Muscle of arm (tissue), 12 donors: ENCODE results near the gene ARPC2. TPM values are rescaled to one million over a fixed set of nuclear protein-coding genes. Genes with fewer than 3 reads are reported as not detected.

Experiments
- DNase-seq: peaks from one replicate; pipeline ENCODE4 v3.0.0-alpha.2; 2013
- polyA plus RNA-seq, 12 donors: library from polyadenylated mRNA; unstranded; fragments of 120-200 nt; gene quantifications; one replicate each; pipeline ENCODE4 v1.2.1, GENCODE V29; 2013; ENCODE audit not compliant: insufficient read length in 12 of 12

Gene ARPC2
- polyA plus RNA-seq, 12 donors = 192 to 390 (median 260) TPM; not detected in 1

DNA sequence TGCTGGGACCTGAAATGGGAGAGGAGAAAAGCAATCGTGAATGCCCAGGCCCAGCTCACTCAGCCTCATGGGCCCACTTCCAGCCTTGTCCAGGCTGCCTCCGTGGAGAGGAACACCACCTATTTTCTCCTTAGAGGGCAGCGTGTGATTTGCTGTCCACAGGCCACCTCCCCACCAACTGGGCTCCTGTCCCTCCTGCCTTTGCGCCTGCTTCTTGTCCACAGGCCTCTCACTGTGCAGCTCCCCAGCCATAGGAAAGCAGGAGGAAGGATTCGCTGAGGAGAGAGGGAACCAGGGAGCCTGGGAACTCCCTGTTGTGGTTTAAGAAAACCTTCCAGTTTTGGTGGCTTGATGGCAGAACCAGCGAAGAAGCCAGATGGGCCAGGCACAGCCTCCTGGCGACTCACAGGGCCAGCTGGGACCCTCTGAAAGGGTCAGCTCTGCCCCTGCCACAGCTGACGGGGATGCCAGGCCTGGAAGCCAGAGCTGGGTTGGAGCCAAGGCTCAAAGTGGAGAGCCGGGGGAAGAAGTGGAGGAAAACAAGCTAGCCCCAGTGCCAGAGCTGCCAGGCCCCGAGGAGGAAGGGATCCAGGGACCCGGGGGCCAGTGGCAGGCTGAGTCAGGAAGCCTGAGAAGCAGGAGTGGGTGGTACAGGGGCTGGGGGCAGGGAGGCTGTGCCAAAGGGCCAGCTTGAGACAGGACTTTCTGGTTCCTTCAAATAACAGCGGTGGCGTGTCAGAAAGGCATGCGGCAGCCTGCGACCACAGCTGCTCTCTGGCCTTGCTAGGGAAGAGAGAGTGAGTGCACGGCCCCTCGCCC is 65.4 kb downstream of the ARPC2 start:
- no peak for DNase-seq

DNA sequence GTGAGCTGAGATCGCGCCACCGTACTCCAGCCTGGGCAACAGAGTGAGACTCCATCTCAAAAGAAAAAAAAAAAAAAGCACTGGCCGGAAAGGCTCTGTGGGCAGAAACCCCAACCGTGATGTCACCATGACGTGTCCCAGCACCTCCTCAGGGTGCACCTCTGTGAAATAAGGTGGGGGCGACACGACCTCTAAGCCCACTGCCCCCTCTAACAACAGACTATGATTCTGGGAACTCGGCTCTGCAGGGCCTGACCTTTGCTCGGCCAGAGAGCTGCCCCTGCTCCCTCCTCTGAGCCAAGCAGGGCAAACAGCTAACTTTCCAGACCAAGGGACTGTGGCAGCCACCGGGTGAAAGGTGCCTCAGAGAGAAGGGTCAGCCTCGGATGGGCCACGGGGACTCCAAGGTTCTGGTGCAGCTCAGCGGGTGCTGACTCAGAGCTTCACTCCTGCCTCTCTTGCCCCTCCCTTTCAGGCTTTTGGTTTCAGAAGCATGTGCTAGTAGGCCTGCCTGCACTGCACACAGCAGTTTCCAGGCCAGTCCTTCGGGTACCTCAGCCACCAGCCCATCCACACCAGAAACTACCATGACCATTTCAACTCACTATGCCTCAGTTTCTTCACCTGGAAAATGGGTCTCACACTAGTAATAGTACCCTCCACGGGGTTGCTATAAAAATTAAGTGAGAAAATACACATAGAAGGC is 67.3 kb downstream of the ARPC2 start:
- DNase-seq = no peak

DNA sequence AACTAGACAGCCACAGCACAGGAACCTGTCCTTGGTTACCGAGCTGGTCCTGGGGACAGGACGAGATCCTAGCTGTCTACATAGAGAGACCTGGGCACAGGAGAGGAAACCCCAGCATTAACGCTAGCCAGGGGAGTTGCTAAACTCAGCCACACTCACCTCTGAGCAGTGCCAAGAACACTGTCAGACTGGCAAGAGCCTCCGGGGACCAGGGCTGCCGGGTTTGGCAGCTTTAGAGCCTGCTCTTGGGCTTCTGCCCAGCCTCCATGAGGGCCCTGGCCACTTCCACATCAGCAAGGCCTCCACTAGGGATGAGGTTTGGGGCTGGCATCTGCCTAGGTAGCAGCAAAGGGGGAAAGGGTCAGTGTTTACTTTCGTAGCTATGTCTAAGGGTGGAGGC is 68.6 kb downstream of the ARPC2 start:
- no peak for DNase-seq

DNA sequence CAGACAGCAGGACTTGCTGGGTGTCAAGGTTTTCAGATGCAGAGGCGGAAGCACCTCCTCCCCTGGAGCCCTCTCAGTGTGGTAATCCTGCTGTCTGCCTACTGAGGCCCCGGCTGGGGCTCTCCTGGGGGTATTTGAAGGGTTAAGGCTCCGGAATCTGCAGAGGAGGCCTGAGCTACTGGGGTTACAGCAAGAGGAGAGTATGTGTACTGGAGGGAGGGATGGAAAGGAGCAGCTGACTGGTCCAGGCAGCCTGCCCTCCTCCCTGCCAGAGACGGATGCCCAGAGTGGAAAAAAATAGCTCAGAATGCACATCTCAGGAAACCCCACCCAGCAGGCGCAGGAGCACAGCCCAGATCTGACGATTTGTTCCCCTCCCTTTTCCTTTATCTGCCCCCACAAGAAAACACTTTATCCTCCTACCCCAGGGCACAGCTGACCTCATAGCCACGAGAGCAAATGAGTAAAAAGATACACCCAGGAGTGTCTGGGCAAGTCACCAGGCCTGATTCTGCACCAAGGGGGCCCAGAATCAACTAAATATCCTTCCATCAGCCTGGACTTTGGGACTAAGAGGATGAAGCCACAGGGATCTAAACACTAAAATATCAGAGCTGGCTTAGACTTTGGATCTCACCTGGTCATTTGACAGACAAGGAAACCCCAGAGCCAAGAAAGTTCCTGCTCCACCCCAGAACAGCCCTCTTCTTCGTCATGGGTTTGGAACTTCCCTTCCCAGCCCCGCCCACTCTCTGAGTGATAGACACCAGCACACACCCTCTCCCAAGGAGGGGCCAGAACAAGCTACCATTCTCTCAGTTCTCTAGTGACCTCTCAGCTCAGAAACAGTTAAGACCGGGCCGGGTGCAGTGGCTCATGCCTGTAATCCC is 69.8 kb downstream of the ARPC2 start:
- DNase-seq = peak; percentile 94

DNA sequence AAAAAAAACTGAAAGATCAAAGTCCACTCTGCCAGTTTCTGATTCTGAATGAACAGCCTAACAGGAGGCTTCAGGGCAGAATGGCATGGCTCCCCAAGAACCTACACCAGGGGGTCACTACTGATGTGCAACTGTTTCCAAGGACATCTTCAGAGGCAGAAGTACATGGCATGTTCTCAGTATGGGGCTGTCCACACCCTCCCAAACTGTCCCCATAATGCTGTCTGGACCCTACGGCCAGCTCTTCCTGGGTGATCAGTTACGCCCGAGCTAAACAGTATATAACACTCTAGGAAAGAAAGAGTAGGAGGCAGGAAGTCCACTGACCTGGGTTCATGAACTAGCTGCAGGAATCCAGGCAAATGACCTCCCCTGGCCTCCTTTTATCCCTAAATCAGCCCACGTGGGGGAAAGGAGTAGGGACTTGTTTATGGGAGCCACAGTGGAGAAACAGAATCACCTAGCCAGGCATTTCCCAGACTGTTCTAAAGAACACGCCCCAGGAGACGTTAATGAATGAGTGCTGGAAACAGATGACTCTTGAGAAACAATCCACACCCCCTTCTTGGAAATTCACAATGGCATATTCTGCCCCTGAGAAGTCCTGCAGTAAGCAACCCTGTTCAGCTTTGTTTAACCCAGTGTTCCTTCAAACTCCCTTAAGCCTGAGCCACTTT is 72.8 kb downstream of the ARPC2 start:
- DNase-seq = no peak

DNA sequence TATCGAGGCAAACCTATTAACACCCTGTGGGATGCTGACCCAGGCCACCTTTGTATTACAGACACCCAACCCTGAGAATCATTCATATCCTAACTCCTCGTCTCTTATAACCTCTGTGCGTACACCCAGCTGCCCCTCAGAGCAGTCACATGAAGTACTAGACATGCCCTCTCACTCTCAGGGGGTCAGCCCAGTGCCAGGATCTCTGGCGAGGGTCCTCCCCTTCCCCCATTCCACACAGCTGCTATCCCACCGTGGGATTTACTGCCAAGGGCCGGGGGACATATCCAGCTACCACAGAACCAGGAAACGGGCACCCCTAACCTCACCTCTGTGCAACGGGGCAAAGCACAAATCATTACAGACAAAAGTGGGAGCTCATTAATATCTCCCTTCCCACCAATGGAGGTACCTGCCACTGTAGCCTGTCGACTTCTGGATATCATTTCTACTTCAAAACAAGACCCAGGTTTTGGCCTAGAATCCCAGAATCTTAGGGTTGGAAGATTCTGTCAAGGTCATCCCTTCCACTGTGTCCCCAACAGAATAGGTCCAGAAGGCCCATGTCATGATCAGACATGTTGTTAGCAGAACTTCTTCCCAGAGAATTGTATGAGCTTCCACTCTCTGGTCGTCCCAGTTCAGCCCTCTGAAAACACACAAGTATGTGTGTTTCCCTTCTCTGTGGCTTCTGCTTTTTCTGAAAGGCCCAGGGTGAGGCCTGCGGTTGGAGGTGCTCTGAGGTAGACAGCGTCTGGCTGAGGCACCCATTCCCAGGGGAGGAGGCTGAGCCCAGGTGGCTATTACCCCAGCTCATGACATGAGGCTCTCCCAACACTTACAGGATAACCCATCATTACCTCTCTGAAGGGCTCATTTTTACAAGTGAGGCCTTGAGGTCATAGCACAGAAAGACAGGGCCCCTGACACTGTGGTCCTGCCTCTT is 73.6 kb downstream of the ARPC2 start:
- no peak for DNase-seq

DNA sequence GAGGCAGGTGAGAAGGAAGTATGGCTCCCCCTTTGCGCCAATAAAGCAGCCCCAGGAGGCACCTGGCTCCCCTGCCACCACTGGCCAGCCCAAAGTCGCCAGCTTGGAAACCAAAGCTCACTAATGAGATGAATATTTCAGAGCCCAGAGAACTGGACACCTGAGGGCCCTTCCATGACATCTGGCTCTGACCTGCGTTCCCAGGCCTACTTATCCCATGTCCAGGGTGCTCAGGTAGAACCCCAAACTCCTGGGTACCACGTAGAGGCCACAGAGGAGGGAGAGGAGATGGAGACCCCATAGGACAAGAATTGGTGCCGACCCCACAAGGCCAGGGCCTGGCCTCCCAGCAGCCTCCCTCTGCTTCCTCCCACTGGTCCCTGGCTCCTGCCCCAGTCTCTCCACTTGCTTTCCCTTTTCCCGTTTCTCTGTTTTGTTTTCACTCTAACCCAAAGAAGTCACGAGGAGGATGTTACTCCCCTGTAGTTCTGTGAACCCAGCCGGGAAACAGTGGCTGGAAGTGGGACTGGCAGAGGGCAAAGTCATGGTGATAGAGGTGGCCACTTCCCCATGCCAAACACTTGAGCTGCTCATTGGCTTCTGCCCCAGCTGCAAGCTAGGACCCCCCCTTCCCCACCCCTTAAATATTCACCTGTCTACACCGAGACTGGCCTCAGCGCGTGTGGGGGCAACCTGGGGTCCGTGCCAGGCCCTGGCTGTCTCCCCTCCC is 74.5 kb downstream of the ARPC2 start:
- DNase-seq = no peak

DNA sequence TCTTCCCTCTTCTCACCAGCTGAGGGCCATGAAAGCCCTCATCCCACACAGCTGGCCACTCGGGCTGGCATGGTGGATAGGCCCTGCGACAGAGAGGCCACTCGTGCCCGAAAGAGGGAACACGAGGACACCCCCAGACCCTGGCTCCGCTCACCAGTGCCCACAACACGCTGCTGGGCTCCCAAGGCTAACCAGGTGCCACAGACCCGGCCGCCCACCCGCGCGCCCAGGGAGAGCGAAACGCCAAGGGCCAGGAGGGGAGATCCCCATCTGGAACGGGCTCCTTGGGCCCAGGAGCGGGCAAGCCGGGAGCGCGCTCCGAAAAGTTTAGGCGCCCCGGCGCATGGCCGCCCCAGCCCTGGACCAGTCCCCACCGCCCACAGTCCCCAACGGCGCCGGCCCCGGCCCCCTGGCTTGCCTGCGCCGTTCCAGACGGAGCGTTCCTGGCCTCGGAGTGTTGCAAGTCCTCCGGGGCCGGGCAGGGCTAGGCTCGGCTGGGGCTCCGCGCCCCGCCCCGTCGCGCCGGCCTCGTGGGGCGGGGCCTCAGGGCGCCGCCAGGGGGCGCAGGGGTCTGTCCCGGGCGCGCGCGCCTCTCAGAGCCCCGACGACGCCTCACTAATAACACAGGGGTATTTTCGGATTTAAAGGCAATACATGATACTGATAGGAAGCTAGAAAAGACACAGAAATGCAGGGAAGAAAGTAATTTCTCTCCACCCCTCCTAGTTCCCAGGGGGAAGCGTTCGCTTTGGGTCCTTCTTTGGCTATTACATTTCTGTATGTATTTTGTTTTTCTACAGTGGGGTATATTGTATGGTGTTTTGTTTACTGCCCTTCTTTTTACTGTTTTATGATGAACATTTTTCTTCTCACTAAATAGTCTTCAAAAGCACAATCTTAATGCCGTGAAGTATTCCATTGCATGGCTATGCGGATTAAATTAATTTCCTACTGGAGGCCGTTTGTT is 75.3 kb downstream of the ARPC2 start, which contains the start of gene TMBIM1:
Gene TMBIM1, minus strand, starts transcription at position 456 of the 967 bp plus-strand sequence. CDS start 10,362 bp downstream, outside the sequence.
- peak; percentile 68 for DNase-seq

DNA sequence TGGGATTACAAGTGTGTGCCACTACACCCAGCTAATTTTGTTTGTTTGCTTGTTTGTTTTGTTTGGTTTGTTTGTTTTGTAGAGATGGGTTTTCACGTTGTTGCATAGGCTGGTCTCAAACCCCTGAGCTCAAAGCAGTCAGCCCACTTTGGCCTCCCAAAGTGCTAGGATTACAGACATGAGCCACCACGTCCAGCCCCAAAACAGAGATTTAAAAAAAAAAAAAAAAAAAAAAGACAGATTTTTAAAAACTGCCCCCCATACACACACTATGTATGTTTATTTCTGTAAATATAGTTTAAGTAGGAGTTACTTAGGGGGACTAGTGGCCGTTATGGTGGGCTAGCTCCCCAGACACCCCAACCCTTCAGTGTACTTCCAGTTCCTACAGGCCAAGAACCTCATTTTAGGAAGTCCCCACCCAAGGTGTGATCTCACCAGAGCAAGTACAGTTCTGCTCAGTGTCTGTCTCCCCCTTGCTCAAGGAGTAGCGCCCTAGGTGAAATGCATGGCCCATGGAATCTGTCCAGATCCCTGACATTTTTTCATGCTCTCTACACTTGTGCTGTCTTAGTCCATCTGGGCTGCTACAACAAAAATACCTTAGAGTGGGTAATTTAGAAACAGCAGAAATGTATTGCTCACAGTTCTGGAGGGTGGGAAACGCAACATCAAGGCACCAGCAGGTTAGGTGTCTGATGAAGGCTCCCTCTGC is 76.9 kb downstream of the ARPC2 start:
- DNase-seq = no peak

DNA sequence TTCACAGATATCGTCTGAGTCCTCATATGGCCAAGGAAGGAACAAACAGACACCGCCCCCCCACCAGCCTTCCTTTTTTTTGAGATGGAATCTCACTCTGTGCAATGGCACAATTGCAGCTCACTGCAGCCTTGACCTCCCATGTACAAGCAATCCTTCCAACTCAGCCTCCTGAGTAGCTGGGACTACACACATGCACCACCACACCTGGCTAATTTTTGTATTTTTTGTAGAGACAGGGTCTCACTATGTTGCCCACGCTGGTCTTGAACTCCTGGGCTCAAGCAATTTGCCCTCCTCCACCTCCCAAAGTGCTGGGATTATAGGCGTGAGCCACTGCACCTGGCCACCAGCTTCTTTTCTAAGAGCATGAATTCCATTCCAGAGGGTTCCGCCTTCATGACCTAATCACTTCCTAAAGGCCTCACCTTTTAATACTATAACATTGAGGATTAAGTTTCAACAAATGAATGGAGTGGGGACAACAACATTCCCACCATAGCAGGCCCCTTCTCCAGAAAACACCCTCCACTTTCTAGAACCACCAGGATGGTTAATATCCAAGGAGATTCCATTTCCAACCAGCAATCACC is 77.5 kb downstream of the ARPC2 start:
- DNase-seq = no peak

DNA sequence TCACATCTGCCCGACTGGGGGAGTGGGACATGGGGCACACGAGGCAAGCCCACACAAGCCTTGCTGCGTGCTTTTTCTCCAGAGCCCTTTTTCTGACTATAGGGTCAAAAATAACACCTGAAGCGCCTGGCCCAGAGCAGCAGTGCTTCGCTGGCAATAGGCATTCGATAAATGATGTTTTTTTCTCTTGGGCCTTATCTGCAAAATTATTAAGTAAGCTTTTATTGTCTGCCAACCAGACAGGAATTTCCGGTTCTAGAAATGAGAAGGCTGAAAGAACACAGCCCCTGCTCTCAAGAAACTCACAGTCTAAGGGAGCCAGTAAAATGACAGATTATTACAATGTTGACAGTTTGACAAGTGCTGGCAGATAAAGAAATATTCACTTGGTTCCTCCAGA is 78.0 kb downstream of the ARPC2 start:
- no peak for DNase-seq

DNA sequence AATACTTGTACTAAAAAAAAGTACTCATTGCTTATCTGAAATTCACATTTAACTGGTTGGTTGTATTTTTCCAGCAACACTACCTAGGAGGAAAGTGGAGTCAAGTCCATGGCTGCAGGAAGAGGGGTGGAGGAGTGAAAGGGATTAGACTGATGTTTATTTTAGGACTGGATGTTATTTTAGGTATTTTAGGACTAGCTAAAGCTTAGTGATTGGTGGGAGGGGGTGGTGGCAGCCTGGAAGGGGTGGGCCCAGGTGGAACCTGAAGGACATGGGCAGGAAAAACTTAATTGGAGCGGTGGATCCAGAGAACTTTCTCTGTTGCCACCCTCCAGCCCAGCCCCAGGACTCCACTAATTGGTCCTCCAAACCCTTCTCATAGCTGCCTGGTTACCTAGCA is 79.2 kb downstream of the ARPC2 start:
- no peak for DNase-seq

DNA sequence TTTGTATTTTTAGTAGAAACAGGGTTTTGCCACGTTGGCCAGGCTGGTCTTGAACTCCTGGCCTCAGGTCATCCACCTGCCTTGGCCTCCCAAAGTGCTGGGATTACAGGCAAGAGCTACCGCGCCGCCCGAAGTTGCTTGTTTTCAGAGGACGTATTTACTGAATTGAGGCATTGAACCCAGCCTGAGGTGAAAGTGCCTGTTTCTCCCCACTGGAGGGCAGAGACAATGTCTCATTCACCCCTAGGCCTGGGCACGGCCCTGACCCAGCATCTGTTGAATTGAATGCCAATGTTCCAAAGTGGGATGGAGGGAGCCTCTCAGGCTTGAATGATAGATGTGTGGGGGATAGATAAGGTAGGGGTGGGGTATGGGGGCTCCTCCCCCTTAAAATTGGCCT is 79.9 kb downstream of the ARPC2 start:
- DNase-seq = no peak

DNA sequence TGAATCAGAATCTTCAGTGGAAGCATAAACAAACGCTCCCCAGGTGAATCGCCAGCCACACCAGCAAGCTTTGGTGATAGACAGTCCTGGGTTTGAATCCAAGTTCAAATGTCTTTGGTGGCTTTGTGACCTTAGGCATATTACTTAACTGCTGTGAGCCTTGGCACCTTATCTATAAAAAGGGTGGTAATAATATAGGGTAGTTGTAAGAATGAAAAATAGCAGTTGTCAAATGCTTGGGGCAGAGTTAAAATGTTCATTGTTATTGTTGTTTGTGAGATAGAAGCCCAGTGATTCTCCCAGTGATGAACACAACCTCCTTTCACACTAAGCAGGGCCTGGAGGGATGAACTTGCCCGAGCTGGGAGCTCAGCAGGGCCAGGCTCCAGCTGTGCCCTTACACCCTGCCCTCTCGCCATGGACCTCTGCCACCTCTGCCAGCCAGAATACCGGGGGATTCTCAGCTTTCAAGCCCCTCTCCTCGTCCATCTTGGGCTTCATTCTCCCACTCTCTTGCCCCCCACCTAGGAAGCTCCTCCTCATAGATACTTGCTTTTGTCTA is 81.4 kb downstream of the ARPC2 start:
- no peak for DNase-seq

DNA sequence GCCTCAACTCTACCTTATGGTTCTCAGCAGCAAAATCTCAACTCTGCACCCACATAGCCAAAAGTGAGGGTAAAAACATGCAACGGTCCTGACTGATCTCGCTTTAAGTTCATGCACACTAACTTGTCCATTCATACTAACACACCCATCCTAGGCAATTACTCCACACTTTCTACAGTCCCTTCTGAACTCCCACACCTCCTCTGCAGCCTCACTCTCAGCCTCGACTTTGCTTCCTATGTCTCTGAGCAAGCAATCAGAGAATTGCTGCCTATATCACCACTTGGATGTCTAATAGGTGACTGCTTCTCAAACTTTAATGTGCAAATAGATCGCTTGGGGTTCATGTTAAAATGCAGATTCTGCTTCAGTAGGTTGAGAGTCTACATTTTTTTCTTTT is 83.2 kb downstream of the ARPC2 start:
- no peak for DNase-seq

DNA sequence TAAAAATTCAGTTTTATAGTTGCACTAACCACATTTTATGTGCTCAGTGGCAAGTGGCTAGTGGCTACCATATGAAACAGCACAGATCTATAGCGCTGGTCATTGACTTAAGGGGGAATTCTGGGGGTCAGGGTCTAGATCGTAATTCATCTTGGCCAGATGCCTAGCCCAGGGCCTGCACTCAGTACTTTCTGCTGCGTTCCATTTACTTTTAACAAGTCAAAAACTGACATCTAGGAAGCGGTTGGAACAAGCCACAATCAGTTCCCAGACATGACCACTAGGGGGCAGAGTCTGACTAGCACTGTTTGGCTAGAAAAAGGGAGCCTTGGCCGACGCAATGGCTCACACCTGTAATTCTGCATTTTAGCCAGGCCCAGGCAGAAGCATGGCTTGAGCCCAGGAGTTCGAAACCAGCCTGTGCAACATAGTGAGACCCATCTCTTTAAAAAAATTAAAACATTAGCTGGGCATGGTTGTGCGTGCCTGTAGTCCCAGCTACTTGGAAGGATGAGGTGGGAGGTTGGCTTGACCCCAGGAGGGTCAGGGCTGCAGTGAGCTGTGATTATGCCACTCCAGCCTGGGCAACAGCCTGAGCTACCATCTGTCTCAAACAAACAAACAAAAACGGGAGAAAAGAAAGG is 84.3 kb downstream of the ARPC2 start:
- DNase-seq = peak; percentile 88
